ENCODE results near the gene GNG13.
A peak's percentile ranks its signal among the peaks of the same experiment; 100 is the strongest.
"Not testable (repeated sequence)": the region's sequence is repeated elsewhere in the genome, so short reads cannot be mapped to it uniquely, and the experiment has no call there.

GNG13 gene

GRCh38 chr16:763369-764183, 37.0 kb downstream of the GNG13 start:
- DNase-seq = no peak

- DNase-seq = no peak
Observed at GRCh38 chr16:762595-763268, 37.8 kb downstream of the GNG13 start.

- no peak for DNase-seq
Observed at GRCh38 chr16:761625-762513, 38.7 kb downstream of the GNG13 start.

- DNase-seq = peak in 1 of 51 donors; percentile 9
Observed at GRCh38 chr16:760545-761343, 39.8 kb downstream of the GNG13 start, which contains the start of gene MSLN. Gene MSLN, plus strand, starts transcription at chr16:760734. Its CDS starts 1,947 bp downstream, at chr16:762681.

GRCh38 chr16:760065-760464, 40.5 kb downstream of the GNG13 start:
- no peak for DNase-seq

GRCh38 chr16:759110-759910, 41.2 kb downstream of the GNG13 start:
- no peak for DNase-seq

GRCh38 chr16:756428-756827, 44.1 kb downstream of the GNG13 start:
- DNase-seq = no peak

GRCh38 chr16:754656-755055, 45.9 kb downstream of the GNG13 start:
- no peak for DNase-seq

GRCh38 chr16:754121-754607, 46.4 kb downstream of the GNG13 start:
- not testable (repeated sequence) for DNase-seq

GRCh38 chr16:752007-752312, 48.6 kb downstream of the GNG13 start:
- DNase-seq = no peak

GRCh38 chr16:751152-752006, 49.2 kb downstream of the GNG13 start:
- peak in 6 of 51 donors; percentile 10 to 25 (median 15) for DNase-seq

- DNase-seq = no peak
Observed at GRCh38 chr16:750485-750884, 50.0 kb downstream of the GNG13 start.

GRCh38 chr16:749010-749409, 51.5 kb downstream of the GNG13 start:
- no peak for DNase-seq
